K562 (cell line): ENCODE data around the gene MYMK. TPM values are rescaled to one million over a fixed set of nuclear protein-coding genes. Genes with fewer than 3 reads are reported as not detected.
A peak's percentile ranks its signal among the peaks of the same experiment; 100 is the strongest.

Experiments
- ATAC-seq: fragments of 200-7000 bp; cut with Tn5 transposase; 3 replicates; pipeline ENCODE4 v1.9.1; 2020; ENCODE audit warnings: moderate library complexity
- BruUV-seq: library from RNA; stranded (reverse); fragments of 400-500 nt; replicated peaks from 2 replicates; lab custom pipeline; 2021; lab: Mats Ljungman, UMichigan
- CTCF ChIA-PET: fragments of 300-600 bp; formaldehyde crosslinking; extraction: SDS; loops from one replicate; lab custom pipeline; 2021; ENCODE audit warnings: low intra/inter-chr PET ratio; lab: Yijun Ruan, JAX
- POLR2A ChIA-PET: fragments of 300-600, 350-650 bp; sonication (Branson Sonifier 250); formaldehyde crosslinking; extraction: SDS; loops from one replicate; lab custom pipeline; 2021; ENCODE audit warnings: antibody characterized with exemption, inconsistent platforms; lab: Yijun Ruan, JAX
- DNase-seq, 4 experiments: peaks; one replicate each; pipeline versions ENCODE4 v3.0.0 to v3.0.0-alpha.2; 2011 to 2018; ENCODE audit warnings: low spot score in 3 of 4, mixed read lengths in 3 of 4; ENCODE audit errors: extremely low read depth in 1 of 4
- FAIRE-seq: peaks from 2 replicates; lab custom pipeline; 2011; peaks lifted over from hg19 to GRCh38; lab: Jason Lieb, UNC
- H2AFZ ChIP-seq: 2 replicates; pipeline ENCODE4 v1.6.0; 2011; ENCODE audit warnings: low read depth, low read length, control low read depth, inconsistent platforms
- H3K27ac ChIP-seq: fragments of 200-600 bp; 3 replicates; pipeline ENCODE4 v1.8.0; 2011; ENCODE audit warnings: low read depth, mild to moderate bottlenecking, control low read depth, inconsistent platforms, low read length, moderate library complexity, mixed read lengths; ENCODE audit errors: extremely low read depth
- H3K27me3 ChIP-seq, 2 experiments: fragments of 300-600 bp in 1 of 2; 2 replicates in 1 of 2; 3 replicates in 1 of 2; pipeline versions ENCODE4 v1.6.0 to v1.8.0; 2011; ENCODE audit warnings: inconsistent platforms in 2 of 2, low read length in 2 of 2, mild to moderate bottlenecking in 1 of 2, mixed read lengths in 1 of 2, moderate library complexity in 1 of 2; ENCODE audit not compliant: control insufficient read depth in 2 of 2, insufficient read depth in 2 of 2
- H3K36me3 ChIP-seq: fragments of 300-600 bp; 3 replicates; pipeline ENCODE4 v1.8.0; 2011; ENCODE audit warnings: mild to moderate bottlenecking, low read length, inconsistent platforms; ENCODE audit not compliant: control insufficient read depth, insufficient read depth
- H3K4me1 ChIP-seq, 2 experiments: fragments of 200-600 bp in 1 of 2; replicated peaks in 1 of 2; 2 replicates in 1 of 2; 3 replicates in 1 of 2; pipeline versions ENCODE4 v1.5.1 to v1.8.0; 2011; ENCODE audit warnings: inconsistent platforms in 2 of 2, low read length in 2 of 2, mild to moderate bottlenecking in 1 of 2, mixed read lengths in 1 of 2, moderate library complexity in 1 of 2; ENCODE audit not compliant: control insufficient read depth in 2 of 2, insufficient read depth in 2 of 2
- H3K4me2 ChIP-seq: 2 replicates; pipeline ENCODE4 v1.6.1; 2011; ENCODE audit warnings: low read length, control low read depth, inconsistent platforms, mixed read lengths; ENCODE audit not compliant: insufficient read depth
- H3K4me3 ChIP-seq: fragments of 200-600 bp; sonication (generic), shearing (Covaris generic); 2 replicates; pipeline ENCODE4 v1.5.1; 2016; ENCODE audit warnings: control low read depth, inconsistent platforms
- H3K79me2 ChIP-seq: fragments of 200-600 bp; 3 replicates; pipeline ENCODE4 v1.8.0; 2011; ENCODE audit warnings: low read length, inconsistent platforms; ENCODE audit not compliant: control insufficient read depth, insufficient read depth
- H3K9ac ChIP-seq, 2 experiments: 2 replicates each; pipeline versions ENCODE4 v1.6.0 to v1.6.1; 2011; ENCODE audit warnings: low read depth in 2 of 2, low read length in 2 of 2, control low read depth in 1 of 2, inconsistent platforms in 1 of 2, mild to moderate bottlenecking in 1 of 2, mixed read lengths in 1 of 2; ENCODE audit not compliant: insufficient read depth in 1 of 2
- H3K9me1 ChIP-seq: one replicate; pipeline ENCODE4 v1.6.0; 2011; ENCODE audit warnings: inconsistent platforms, mild to moderate bottlenecking, low read length, moderate library complexity; ENCODE audit not compliant: control insufficient read depth, insufficient read depth
- H3K9me3 ChIP-seq: replicated peaks from 2 replicates; pipeline ENCODE4 v1.5.1; 2011; ENCODE audit warnings: low read depth, low read length, inconsistent platforms; ENCODE audit not compliant: control insufficient read depth, insufficient read depth
- H4K20me1 ChIP-seq: replicated peaks from 2 replicates; pipeline ENCODE4 v1.6.1; 2011; ENCODE audit warnings: low read length, inconsistent platforms, mixed read lengths; ENCODE audit not compliant: control insufficient read depth, insufficient read depth
- KHSRP ChIP-seq: fragments of 450-650 bp; IDR thresholded peaks from 2 replicates; pipeline ENCODE4 v1.6.1; 2017
- KLF1 ChIP-seq: fragments of 450-650 bp; IDR thresholded peaks from 2 replicates; pipeline ENCODE4 v1.6.1; 2016; ENCODE audit warnings: missing genetic modification characterization, missing compliant biosample characterization
- PHF21A ChIP-seq: fragments of 450-650 bp; IDR thresholded peaks from 2 replicates; pipeline ENCODE4 v1.6.1; 2017; ENCODE audit warnings: low read depth, borderline replicate concordance
- RBM22 ChIP-seq: fragments of 200-400 bp; formaldehyde crosslinking; IDR thresholded peaks from 2 replicates; pipeline ENCODE4 v1.6.1; 2018; ENCODE audit warnings: low read length, low read depth; ENCODE audit not compliant: poor library complexity, severe bottlenecking
- ZBTB17 ChIP-seq: fragments of 450-650 bp; formaldehyde crosslinking; IDR thresholded peaks from 2 replicates; pipeline ENCODE4 v1.4.0; 2020; ENCODE audit warnings: mild to moderate bottlenecking
- WGBS: fragments of 100-300 bp; shearing (Covaris generic); methylation state at CpG from one replicate; pipeline ENCODE4 v1.1.6; 2016; ENCODE audit warnings: low coverage, mixed read lengths; ENCODE audit not compliant: insufficient coverage; ENCODE audit errors: missing lambda C conversion rate; 5-methylcytosine and 5-hydroxymethylcytosine counted together
- in situ Hi-C: fragments of 300-500 bp; cut with MboI; formaldehyde crosslinking; loops from 4 replicates; pipeline ENCODE4 v1.15.0; 2018; ENCODE audit warnings: inconsistent platforms, mixed read lengths
- intact Hi-C: fragments of 100-400 bp; cut with micrococcal nuclease; formaldehyde crosslinking; loops from 2 replicates; pipeline ENCODE4 v1.14.2; 2022
- polyA plus RNA-seq, 8 experiments: library from polyadenylated mRNA; depleted of rRNA in 4 of 8; stranded (reverse) in 5 of 8; unstranded in 3 of 8; fragments of >200 nt; fragmentation: Nextera tagmentation in 2 of 8; fragmentation: Illumina TruSeq in 1 of 8; extraction: Ambion mirVana in 2 of 8; extraction: Trizol in 1 of 8; gene quantifications; 2 replicates each; pipeline versions ENCODE4 v1.2.1 to v1.2.3, GENCODE V29; 2011 to 2014; ENCODE audit warnings: inconsistent platforms in 1 of 8, missing spikeins in 1 of 8
- total RNA-seq, 7 experiments: library from RNA; depleted of rRNA in 6 of 7; stranded (reverse); fragments of >200 nt in 6 of 7; fragmentation: Illumina TruSeq in 2 of 7; extraction: Trizol in 2 of 7; gene quantifications; 2 replicates each; pipeline versions ENCODE4 v1.2.1 to v1.2.3, GENCODE V29; 2011 to 2021; ENCODE audit warnings: low replicate concordance in 1 of 7
- TF ChIP-seq, protein P1 (sequence below), 2 experiments: fragments of 450-650 bp; IDR thresholded peaks; 2 replicates each; pipeline ENCODE4 v1.6.1; 2018; ENCODE audit warnings: mild to moderate bottlenecking in 2 of 2, low read depth in 1 of 2; ENCODE audit not compliant: partially characterized antibody in 2 of 2

The MYMK gene
- total and polyA plus RNA-seq, 9 of the 15 experiments (the other 6 are each of a cell fraction or from before 2014, with no cell fraction given) = not detected

DNA sequence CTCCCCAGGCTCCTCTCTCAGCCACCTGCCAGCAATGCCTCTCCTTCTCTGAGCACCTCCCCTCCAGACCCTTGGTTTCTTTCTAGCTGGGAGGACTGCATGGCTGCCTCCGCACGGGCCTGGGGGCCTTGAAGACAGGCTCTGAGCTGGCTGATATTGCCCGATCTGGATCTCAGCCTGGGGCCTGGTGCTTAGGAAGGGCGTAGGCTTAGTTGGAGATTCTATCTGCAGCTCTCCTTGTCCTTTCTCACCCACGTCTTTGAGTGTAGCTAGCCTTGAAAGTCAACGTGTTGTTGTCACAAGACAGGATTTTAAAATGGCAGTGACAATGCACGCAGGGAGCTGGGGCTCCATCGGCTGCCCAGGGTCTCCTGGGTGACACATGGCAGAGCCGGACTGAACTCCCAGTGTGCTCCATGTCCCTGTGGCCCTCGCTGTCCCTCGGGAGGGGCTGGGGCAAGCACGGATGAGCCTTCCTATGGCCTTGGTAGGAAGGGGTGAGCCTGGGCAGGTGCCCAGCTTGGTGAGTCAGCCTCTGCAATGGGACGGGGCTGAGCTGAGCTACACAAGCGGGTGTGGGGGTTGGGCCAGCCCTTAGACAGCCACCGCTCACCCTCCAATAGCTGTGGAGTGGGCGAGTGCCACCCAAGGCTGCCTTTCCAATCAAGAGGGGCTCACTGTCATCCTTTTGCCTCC lies 19.2 kb upstream of the MYMK start:
- Histone ChIP-seq H3K9me1 (peaks cover 4% of the 10 kb centered on the region), H3K36me3 (no peaks in the 10 kb centered on the region), H3K4me1 (peaks cover 0 to 32% of the 10 kb centered on the region in 2 experiments; a peak in 3 of 5 replicates), H3K4me3 (no peak overlapping the region), H3K27me3 (peaks cover 34 to 73% of the 10 kb centered on the region in 2 experiments), H4K20me1 (peaks cover 30% of the 10 kb centered on the region), H3K9me3 (no peaks in the 10 kb centered on the region), H3K79me2 (no peaks in the 10 kb centered on the region), H3K27ac (no peak overlapping the region), H3K9ac (no peak overlapping the region), H3K4me2 (no peak overlapping the region), H2AFZ (no peak overlapping the region)
- ATAC-seq (peak; percentile 50), DNase-seq (no peak), FAIRE-seq (no peak)
- ChIA-PET POLR2A (interaction anchor here (0.6 to 1.7 kb wide), 7 partner anchors 7 to 140 kb away, joined by 3 to 6 read pairs (median 4); partner anchors contain the start of genes ADAMTSL2 and SLC2A6), CTCF (no interaction called here)
- intact Hi-C loops = no loop called here
- TF ChIP-seq RBM22 (no peak), KHSRP (no peak), PHF21A (no peak), KLF1 (peak; percentile 88; the same call in 1 of the 2 replicates), ZBTB17 (CRISPR knock-in tag) (no peak)
- TF ChIP-seq, protein P1, sequence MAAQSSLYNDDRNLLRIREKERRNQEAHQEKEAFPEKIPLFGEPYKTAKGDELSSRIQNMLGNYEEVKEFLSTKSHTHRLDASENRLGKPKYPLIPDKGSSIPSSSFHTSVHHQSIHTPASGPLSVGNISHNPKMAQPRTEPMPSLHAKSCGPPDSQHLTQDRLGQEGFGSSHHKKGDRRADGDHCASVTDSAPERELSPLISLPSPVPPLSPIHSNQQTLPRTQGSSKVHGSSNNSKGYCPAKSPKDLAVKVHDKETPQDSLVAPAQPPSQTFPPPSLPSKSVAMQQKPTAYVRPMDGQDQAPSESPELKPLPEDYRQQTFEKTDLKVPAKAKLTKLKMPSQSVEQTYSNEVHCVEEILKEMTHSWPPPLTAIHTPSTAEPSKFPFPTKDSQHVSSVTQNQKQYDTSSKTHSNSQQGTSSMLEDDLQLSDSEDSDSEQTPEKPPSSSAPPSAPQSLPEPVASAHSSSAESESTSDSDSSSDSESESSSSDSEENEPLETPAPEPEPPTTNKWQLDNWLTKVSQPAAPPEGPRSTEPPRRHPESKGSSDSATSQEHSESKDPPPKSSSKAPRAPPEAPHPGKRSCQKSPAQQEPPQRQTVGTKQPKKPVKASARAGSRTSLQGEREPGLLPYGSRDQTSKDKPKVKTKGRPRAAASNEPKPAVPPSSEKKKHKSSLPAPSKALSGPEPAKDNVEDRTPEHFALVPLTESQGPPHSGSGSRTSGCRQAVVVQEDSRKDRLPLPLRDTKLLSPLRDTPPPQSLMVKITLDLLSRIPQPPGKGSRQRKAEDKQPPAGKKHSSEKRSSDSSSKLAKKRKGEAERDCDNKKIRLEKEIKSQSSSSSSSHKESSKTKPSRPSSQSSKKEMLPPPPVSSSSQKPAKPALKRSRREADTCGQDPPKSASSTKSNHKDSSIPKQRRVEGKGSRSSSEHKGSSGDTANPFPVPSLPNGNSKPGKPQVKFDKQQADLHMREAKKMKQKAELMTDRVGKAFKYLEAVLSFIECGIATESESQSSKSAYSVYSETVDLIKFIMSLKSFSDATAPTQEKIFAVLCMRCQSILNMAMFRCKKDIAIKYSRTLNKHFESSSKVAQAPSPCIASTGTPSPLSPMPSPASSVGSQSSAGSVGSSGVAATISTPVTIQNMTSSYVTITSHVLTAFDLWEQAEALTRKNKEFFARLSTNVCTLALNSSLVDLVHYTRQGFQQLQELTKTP (IDR thresholded peaks at IDR 0.05; ENCODE audit: low read depth in 1 of 2, partially characterized antibody in 2 of 2) = no peak
- 2% methylated on average over 14 of the region's 16 CpGs for WGBS
- in situ Hi-C loops = no loop called here
- BruUV-seq = no TSS peak
